Endometrial microvascular endothelial cells (primary cell): Measurements from ENCODE around the gene TBC1D2B. TPM values are rescaled to one million over a fixed set of nuclear protein-coding genes. Genes with fewer than 3 reads are reported as not detected.

Experiments
- in situ Hi-C: cut with HindIII; loops from 2 replicates; pipeline ENCODE4 v1.10.0; 2017; ENCODE audit warnings: low sequenced_read_pairs, low pct_unique_long_range_greater_than_20kb; ENCODE audit errors: inconsistent ontology term
- total RNA-seq: library from RNA; depleted of rRNA; stranded (reverse); fragments of >200 nt; gene quantifications from one replicate; pipeline ENCODE4 v1.2.3, GENCODE V29; 2015; ENCODE audit errors: inconsistent ontology term

Gene TBC1D2B
- 61.0 TPM for total RNA-seq

DNA sequence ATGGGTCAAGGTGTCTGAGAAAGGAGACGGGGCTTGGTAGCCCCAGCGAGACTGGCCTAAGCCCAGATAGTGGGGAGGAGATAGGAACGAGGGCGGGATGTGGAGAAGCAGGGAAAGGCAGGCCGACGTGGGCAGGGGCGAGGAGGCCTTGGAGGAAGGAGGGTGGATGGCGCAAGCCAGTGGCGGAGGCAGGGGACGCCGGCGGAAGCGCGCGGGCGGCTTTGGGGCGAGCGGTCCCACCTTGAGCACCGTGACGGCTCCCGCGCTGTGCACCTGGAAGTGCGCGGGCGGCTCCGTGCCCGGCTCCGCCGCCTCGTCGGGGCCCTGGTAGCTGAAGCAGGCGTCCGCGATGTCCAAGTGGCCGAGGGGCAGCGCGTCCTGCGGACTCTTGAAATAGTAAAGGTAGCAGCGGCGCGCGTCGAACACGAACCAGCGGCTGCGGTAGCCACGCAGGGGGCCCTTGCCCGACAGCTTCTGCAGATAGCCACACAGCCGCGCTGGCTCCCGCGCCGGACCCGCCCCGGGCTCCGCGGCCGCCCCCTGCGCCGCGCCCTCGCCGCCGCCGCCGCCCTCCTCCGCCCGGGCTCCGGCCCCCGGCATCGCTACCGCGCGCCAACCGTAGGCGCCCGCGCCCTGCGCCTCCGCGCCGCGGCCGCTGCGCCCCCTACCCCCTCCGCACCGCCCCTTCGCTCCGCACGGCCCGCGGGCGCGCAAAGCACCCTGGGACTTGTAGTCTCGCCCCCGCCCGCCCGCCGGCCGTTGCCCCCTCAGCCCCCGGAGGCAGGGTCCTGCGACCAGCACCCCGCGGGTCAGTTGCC is at the start of gene TBC1D2B:
Gene TBC1D2B, minus strand, starts transcription at position 659 of the 818 bp plus-strand sequence. Its CDS starts 59 bp downstream, at position 600.
- in situ Hi-C loops, result no loop called here

DNA sequence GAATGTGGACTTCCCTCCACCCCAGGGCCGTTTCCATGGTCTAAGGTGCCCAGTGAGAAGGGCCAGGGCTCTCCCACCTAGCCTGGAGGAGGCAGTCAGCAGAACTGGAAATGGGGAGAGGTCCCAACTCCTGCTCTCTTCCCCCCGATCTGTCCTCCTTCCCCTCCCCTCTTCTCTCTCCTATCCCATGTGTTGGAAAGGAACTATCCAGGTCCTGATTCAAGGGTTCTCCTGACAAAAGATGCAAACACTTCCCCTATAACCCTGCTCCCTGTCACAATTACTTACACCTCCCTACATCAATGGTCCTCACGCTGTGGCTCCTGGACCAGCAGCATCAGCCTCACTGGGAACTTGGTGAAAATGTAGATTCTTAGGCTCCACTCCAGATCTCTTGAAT is 47.8 kb upstream of the TBC1D2B start:
- in situ Hi-C loops, result loop anchor here (25.0 kb wide), 1 partner anchor 137 kb away; the partner anchor contains the start of gene DNAJA4

DNA sequence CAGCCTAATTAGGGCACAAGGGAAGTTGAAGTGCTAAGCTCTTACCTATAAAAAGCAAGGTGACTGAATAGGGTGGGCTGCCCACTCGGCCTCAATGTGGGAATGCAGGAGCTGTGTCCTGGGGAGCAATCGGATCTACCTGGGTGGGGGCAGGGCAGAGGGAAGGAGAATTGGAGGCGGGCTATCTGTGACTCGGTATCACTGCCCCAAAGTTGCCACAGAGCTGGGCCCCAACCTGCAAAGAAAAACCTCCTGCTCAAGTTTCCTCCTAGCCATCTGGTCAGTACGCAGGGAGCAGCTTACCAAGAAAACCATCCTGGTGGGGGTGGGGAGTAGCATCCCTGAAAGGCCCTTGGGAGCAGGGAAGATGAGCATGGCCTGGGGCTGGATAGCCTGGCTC is 43.0 kb upstream of the TBC1D2B start:
- in situ Hi-C loops, result no loop called here

DNA sequence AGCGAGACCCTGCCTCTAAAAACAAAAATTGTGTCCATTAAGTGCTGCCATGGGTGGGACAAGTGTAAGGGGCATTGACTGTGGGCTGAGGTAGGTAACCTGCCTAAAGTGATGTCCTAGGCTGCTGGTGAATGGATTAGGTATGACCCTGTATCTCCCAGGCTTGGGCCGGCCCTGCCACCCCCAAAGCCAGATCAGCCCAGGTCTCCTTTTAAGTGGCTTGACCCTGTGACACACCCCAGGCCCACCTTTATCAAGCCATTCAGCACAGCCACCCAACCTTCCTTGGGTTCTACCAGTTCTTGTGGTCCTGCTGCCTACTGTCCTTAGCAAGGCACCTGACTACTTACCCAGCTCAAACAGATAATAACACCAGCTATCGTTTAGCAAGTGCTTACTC is 35.0 kb upstream of the TBC1D2B start:
- in situ Hi-C loops, result no loop called here

DNA sequence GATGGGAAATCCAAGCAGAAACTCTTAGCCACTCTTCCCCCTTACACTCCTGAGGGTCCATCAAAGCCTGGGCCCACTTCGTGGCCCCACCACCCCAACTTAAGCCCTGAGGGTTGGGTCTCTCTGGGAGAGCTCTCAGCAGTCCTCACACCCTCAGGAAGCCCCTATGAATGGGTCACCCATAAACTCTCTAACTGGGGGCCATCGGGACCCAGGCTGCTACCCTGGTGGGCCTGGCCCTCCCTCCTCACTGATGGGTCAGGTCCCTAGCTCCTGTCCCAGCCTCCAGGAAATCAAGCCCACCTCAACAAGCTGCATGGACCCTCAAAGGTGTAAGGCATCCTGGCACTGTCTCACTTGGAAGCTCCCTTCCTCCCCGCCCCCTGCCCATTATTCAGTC is 34.3 kb upstream of the TBC1D2B start:
- in situ Hi-C loops, result no loop called here

DNA sequence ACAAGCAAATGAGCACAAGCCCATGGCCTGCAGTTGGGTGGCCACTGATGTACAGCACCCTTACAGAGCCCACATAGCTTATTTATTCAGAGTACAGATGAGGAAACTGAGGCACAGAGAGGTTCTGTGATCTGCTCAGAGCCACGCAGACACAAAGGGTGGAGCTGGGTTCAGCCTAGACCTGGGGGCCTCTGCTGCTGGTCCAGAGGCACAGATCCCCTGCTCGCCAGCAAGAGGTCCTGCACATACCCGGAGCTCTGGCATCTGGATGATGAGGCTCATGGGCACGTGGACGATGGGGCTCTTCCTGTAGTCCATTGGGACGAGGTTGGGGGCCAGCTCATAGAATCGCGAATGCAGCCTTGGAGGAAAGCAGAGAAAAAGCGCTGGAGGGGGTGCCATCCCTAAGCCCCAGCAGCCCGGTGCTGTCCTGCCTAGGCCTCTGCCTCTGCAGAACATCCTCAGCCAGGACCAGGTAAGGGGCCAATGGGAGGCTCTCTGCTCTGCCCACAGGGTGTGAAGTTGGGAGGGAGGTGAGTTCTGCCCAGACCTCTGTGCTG is 33.5 kb upstream of the TBC1D2B start:
- in situ Hi-C loops, result no loop called here

DNA sequence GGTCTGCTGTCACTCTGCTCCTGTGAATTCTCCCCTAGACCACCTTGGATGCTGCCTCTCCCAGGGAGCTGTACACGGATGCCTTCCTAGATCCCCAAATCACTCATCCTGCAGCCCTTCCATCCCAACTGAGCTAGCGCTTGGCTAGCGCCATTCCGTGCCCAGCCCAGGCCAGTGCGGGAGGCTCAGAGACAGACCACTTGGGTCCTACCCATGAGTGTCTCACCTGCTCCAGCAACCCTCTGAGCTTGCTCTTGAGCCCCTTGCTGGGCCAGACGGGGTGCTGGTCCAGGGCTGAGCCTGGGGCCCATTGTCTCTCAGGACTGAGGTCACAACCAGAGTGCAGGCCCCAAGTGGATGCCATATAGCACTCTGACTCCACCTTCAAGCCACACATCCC is 32.6 kb upstream of the TBC1D2B start:
- in situ Hi-C loops, result no loop called here

DNA sequence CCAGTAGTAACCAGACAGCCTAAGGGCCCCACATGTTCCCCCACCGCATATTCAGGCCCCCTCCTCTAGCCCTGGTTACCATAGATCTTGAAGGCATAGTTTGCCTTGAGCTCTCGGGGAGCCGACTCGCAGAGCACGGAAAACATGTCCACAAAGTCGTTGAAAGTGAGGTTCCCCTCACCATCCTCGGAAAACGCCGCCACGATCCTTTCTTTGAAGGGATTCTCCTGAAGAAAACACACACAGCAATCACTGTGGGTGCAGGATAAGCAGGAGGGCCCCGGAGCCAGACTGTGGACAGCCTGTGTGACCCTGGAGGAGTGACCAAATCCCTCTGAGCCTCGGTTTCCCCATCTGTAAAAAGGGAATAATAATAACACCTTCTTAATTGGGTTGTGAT is 31.6 kb upstream of the TBC1D2B start:
- in situ Hi-C loops, result no loop called here

DNA sequence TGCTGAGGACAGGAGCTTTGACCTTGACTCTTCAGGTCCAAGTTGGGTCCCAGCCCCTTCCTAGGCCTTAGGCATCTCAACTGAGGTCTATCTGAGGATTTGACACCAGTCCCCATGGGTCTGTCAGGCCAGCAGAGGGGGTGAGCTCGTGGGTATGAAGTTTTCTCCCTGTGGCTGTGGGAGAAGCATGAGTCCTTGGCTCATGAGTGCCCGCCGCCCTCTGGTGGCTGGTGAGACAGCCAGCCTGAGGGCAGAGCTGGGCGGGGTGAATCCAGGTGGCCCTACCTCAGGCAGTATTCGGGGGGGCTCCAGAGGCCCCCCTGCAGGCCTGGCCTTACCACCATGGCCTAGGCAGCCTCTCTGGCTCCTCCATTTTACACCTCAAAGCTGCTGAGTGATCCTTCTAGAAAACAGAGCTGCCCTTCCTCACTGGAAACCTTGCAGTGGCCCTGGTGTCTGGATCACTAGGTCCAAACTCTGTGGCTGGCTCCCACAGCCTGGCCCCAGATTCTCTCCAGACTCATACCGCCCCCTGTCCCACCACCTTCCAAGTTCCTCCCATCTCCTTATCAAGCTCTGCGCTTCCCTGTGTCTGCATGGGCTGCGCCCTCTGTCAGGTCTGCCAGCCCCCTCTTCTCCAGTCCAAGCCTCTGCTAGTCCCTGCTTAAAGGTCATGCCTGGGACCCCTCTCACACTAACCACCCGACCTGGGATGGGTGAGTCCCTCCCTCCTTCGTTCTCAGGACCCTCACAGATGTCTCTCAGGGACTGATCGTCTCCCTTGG is 31.0 kb upstream of the TBC1D2B start:
- in situ Hi-C loops, result no loop called here

DNA sequence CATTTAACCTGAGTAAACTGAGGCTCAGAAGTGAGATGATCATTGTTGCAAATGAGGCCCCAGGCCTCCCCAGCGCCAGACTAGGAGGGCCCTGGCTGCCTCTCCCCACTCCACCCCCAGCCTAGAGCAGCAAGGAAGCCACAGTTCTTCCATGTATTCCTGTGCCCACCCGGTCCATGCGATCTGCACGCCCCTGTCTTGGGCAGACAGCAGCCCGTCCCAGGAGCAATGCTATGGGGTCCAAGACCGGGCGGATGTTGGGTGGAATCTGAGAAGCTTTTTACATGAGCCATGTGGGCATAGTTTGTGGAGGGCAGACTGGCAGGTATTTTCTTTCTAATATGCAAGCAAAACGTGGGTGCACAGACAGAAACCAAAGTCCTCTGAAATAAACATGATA is 30.0 kb upstream of the TBC1D2B start:
- in situ Hi-C loops, result no loop called here

DNA sequence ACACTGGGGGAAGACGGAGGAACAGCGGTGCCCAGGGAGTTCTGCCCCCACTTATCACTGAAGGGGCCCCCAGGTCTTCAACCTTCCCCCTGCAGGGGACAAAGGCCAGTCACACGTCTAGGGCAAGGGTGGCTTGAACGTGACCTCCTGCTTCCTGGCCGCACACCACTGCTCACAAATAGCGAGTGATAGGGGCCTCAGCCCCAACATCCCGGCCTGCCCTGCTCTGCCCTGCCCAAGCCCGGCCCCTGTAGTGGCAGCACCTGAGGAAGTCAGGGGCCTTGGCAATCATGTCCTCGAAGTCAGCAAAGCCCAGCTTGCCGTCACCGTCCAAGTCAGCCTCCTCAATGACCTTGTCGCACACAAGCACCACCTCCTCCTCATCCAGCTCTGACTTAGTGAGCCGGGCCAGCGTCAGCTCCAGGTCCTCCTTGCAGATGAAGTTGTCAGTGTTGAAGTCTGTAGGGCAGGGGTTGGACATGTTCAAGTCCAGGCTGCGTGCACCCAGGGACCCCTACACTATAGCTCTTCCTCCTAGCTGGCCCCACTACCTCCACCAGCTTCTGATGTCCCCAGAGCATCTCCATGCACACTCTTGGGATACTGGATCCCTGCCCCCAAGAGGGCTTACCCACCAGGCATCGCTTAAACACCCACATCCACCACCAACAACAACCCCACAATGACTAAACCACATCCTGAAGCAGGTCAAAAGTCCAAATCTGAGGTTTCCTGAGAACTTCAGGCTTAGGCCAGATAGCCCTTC is 28.1 kb upstream of the TBC1D2B start:
- in situ Hi-C loops, result no loop called here

DNA sequence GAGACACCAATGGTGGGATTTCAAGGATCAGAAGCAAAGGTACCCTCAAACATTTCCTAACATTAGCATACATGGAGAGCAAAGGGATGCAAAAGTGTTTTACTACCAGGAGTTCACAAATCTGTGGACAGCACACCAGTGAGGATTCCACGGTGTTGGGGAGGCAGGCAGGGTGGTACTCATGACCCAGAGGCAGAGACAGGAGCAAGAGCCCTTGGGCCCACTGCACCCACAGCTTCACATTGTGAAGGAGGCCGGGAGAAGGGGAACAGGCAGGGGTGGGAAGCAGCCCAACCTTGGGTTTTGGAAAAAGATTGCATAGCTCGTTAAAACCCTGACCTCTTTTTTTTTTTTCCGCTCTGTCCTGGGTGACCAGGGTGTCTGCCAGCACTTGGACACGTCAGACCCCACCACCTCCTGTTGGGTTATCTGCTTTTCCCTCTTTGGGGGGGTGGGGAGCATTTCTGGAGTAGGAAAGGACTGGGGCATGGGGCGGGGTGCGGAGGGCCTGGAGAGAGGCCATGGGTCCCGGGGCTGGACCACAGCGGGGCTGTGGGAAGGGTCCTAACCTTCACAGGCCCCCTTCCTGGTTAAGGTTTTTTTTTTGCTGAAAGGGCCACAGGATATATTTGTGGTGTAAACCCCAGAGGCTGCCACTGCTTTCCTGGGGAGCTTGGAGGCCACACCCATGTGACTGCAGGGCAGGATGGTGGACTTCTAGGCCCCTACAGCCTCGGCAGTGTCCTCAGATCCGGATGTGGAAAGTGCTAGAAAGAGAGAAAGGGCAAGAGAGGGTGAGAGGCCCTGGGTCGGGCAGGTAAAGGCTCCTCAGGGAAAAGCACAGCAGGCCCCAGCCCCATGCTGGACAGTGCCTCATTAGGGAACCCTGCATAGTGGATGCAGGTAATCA is 27.3 kb upstream of the TBC1D2B start:
- in situ Hi-C loops, result no loop called here

DNA sequence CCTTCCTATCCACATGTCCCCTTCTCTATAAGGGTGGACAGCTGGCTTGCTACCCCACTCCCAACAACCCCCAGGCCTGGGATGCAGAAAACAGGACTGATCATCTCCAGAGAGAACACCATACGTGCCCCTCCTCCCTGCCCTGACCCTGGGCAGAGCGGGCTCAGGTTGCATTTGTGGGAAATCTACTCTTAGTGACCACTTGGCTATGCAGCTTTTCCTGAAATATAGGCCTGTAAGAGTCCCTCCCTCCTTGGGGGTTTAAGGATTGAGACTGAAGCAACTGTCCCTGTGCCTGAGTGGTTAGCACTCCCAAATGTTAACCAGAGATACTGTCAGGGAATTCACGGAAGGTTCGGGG is 26.6 kb upstream of the TBC1D2B start:
- in situ Hi-C loops, result no loop called here

DNA sequence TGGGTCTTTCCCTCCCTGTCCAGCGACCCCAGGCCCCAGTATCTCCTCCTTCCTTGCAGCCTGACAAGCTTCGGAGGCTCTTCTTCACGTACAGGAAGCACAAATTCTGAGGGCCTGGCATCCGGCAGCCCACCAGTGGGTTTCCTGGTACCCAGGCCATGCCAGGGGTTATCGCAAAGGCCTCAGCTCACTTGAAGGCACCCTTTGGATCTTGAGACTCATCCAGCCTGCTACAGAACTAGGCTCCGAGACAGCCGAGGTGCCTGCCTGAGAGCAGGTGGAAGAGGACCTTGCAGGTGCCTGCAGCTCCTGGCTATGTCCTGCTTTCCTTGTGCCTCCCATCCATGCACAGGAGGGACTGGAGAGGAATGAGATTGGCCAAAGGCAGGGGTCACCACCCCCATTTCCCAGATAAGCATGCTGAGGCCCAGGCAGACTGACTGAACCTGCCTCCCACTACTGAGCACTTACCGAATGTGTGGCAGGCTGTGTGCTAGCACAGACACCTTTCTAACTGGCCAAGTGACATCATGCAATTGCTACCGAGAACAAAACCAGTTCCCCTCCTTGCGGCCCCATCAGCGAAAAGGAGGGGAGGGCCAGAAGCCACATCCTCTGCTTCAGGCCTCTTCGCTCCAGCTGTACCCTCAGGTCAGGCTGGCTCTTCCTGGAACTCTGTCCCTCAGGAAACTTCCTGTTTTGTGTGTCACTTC is 26.1 kb upstream of the TBC1D2B start:
- in situ Hi-C loops, result no loop called here

DNA sequence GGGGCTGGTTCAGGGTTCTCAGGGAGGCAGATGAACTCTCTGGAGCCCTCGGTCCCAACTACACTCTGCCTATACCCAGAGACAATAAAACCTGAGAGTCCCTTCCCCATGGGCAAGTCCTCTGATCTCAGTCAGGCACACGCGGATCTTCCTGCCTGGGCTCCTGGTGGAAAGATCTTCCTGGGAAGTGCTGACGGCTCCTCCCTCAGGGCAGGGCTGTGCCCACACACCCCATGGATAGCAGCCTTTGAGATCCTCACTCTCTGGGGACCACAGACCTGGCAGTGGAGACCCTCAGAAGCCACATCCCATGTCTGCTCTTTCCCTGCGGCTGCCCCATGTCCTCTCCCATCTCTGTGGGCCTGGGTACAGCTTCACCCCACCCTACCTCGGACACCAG is 25.2 kb upstream of the TBC1D2B start:
- in situ Hi-C loops, result no loop called here

DNA sequence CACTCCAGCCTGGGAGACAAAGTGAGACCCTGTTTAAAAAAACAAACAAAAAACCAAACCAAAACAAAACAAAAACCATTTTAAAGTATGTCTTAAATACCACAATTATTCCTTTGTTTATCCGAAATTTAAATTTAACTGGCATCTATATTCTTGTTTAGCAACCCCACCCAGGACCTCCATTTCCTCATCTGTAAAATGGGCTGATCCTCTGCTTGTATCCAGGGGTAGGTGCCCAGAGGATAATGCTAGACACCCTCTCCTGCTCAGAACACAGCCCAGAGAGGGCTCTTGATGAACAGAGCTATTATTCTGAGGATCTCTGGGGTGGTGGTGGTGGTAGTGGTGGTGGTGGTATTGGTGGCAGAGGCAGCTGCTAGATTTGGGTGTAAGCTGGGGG is 24.7 kb upstream of the TBC1D2B start:
- in situ Hi-C loops, result no loop called here

DNA sequence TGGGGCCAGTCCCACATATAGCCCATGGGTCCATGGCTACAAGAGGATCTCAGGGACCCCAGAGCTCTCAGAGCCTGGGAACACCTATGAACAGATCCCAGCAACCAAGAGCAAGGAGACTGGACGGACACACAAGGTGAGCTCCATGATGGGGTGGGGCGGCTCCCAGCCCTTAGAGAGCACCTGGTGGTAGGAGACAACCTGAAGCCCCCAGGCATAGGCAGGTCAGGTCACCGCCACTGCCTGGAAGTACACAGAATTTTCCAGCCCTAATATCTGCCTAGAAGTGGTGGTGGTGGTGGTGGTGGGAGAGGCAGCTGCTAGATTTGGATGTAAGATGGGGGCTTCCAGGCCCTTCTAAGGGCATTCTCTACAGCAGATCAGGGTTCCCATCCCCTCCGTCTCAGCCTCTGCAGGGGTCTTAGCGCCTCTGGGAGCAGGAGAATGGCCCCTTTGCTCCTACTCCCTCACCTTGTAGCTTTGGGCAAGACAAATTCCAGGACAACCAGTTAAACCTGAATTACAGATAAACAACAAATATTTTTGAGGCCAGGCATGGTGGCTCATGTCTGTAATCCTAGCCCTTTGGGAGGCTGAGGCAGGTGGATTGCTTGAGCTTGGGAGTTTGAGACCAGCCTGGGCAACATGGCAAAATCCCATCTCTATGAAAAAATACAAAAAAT is 24.1 kb upstream of the TBC1D2B start:
- in situ Hi-C loops, result no loop called here
